GM19463 (cell line): ENCODE measurements around the gene CD274.
"Not testable (repeated sequence)": the region's sequence is repeated elsewhere in the genome, so short reads cannot be mapped to it uniquely, and the experiment has no call there.

Experiments used
- ATAC-seq: cut with Tn5 transposase; IDR thresholded peaks from one replicate; pipeline ENCODE4 v1.9.1; 2021; ENCODE audit warnings: mild to moderate bottlenecking, moderate library complexity; ENCODE audit not compliant: unreplicated experiment

CD274 gene

GRCh38 chr9:5450359-5451091, at the start of gene CD274:
Gene CD274, plus strand, starts transcription at chr9:5450542. Its CDS starts 5,572 bp downstream, at chr9:5456114.
- ATAC-seq = peak; percentile 66

GRCh38 chr9:5402217-5402616, 48.1 kb upstream of the CD274 start:
- no peak for ATAC-seq

GRCh38 chr9:5408596-5408995, 41.7 kb upstream of the CD274 start:
- no peak for ATAC-seq

- ATAC-seq = no peak
Measured at GRCh38 chr9:5416953-5417352, 33.4 kb upstream of the CD274 start.

DNA sequence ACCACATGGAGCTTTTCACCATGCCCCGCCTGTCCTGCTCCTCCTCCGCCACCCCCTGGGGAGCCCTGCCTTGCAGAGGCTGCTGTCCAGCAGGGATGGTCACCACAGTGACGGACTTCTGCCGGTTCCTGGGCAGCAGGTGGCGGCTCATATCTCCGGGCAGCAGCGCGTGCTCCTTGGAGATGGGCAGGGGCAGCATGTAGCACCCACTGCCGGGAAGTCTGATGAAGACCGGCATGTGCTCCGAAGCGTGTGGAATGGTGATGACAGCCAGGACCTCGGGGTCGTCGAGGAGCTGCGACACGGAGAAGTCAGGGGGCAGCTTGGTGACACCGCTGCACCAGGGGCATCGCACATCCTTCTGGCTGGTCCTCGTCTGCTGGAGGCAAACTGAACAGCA, 31.9 kb upstream of the CD274 start:
- no peak for ATAC-seq

GRCh38 chr9:5419987-5420386, 30.4 kb upstream of the CD274 start:
- ATAC-seq = no peak

GRCh38 chr9:5421163-5421562, 29.2 kb upstream of the CD274 start:
- ATAC-seq = no peak

DNA sequence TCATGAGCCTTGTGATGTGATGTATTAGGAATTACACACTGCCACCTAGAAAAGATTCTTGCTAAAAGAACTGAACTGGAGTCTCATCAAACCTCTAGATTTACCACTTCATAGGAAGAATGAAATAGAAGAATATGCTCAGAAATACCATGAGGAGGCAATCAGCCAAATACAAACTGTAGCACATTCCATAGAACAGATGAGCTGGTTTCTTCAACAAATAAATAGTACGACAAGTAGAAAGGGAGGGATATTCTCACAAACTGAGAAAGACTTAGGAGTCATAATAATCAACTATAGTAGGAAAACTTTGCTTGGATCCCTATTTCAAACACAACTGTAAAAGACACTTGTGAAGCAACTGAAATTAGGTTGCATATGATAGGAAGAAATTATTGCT, 28.1 kb upstream of the CD274 start:
- ATAC-seq = no peak

DNA sequence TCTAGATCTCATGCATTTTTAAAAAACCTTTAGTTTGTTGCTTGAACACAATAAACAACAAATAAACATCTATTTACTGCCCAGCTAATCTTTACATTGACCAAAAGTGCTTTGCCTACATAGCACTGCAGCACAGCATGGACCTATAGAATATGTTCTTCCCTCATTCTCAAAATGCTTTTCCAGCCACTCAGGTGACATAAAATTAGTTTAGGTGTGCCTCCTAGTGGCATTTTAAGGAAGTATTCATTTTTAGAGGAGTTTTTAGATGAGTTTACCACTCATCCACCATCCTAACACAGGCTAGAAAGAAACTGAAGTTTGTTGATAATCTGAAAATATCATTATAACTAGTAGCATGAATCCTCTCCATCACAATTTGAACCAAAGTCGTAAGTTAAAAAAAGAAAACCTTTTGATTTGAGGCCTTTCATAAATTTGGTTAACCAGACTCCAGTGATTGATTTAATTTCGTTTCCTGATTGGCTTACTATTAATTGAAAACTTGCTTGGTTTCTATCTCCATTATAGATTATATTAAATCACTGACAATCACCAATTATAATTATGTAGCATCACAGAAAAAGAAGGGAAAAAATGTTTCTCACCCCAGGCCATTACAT, 25.2 kb upstream of the CD274 start:
- no peak for ATAC-seq

GRCh38 chr9:5427005-5427404, 23.3 kb upstream of the CD274 start:
- no peak for ATAC-seq

DNA sequence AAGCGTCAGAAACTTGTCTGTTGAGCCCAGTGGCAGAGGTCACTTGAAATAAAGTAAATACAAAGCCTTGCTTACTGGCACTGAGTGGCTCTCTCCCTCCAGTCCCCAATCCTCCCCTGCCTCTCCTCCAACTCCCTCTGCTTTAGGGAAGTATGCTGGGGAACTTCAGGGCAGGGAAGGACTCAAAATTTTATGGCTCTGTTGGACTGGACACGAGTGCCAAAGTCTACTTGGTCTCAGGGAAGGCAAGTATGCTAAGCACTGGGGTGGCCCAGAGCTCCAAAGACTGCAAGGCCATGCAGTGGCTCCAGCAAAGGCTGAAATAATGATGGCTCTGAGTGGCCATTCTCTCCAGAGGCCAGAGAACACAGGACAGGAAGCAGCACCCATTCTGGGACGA, 22.2 kb upstream of the CD274 start:
- ATAC-seq = no peak

GRCh38 chr9:5428794-5429528, 21.4 kb upstream of the CD274 start:
- no peak for ATAC-seq

- no peak for ATAC-seq
Measured at GRCh38 chr9:5429873-5430564, 20.3 kb upstream of the CD274 start.

DNA sequence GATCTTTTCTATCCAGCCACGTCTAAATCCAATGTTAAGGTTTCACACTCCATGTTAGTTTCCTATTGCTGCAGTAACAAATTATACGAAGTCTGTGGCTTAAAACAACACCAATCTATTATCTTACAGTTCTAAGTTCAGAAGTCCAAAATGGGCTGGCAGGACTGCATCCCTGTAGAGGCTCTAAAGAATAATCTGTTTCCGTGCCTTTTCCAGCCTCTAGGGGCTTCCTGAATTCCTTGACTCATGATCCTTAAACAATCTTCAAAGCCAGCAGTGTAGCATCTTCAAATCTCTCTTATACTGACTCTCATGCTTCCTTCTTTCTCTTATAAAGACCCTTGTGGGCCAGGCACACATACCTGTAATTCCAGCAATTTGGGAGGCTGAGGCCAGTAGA, 19.4 kb upstream of the CD274 start:
- no peak for ATAC-seq

- ATAC-seq = not testable (repeated sequence)
Measured at GRCh38 chr9:5432890-5433289, 17.5 kb upstream of the CD274 start.

DNA sequence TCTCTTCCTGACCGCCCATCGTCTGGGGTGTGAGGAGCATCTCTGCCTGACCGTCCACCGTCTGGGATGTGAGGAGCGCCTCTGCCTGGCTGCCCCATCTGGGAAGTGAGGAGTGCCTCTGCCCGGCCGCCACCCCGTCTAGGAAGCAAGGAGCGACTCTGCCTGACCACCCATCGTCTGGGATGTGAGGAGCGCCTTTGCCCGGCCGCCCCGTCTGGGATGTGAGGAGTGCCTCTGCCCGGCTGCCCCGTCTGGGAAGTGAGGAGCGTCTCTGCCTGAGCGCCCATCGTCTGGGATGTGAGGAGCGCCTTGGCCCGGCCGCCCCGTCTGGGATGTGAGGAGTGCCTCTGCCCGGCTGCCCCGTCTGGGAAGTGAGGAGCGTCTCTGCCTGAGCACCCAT, 17.0 kb upstream of the CD274 start:
- ATAC-seq = not testable (repeated sequence)

DNA sequence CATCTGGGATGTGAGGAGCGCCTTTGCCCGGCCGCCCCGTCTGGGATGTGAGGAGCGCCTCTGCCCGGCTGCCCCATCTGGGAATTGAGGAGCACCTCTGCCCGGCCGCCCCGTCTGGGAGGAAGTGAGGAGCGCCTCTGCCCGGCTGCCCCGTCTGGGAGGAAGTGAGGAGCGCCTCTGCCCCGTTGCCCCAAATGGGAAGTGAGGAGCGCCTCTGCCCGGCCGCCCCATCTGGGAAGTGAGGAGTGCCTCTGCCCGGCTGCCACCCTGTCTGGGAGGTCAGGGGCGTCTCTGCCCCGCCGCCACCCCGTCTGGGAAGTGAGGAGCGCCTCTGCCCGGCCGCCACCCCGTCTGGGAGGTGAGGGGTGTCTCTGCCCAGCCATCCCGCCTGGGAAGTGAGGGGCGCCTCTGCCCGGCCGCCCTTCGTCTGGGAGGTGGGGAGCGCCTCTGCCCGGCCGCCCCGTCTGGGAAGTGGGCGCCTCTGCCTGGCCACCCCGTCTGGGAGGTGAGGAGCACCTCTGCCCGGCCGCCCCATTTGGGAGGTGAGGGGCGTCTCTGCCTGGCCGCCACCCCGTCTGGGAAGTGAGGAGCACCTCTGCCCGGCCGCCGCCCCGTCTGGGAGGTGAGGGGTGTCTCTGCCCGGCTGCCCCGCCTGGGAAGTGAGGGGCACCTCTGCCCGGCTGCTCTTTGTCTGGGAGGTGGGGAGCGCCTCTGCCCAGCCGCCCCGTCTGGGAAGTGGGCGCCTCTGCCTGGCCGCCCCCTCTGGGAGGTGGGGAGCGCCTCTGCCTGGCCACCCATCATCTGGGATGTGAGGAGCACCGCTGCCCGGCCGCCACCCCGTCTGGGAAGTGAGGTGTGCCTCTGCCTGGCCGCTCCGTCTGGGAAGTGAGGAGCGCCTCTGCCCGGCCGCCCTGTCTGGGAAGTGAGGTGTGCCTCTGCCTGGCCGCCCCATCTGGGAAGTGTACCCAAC, 16.2 kb upstream of the CD274 start:
- ATAC-seq = not testable (repeated sequence)

DNA sequence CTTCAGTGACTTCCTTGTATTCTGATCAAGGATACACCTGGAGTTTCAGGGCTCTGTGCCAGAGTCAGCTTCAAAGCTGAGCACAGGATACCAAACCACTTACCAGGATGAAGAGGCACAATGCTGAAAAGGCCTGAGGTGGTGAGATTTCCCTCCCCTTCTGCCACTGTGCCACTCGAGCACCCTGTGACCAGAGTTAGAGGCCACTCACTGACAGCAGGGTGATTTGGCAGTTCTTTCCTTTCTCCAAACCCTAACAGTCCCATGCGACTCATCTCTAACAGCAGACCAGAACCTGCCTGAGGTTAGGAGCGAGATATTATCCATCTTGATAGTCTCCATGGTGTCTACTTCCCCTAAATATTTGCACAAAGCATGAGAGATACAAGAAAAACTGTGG, 14.4 kb upstream of the CD274 start:
- no peak for ATAC-seq

DNA sequence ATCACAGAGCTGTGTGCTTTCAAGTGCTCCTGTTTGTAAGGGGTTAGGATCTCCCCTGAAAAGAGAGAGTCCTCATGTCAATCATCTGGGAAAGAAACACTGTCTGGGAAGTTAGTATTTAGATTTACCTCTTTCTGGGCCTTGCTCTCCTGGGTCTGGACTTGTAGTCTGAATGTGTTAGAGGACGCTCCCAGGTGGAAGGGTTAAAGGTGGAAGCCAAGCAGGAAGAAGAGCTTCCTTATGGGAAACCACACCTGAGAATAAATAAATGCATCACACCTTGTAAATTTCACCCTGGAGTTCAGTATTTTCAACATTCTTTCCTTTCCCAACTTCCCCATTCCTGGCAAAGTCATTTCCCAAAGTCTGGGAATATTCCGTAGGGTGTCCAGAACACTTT, 13.9 kb upstream of the CD274 start:
- ATAC-seq = no peak
